ENCODE measurements around the gene MAP1S.
A peak's percentile ranks its signal among the peaks of the same experiment; 100 is the strongest.

MAP1S gene, protein sequence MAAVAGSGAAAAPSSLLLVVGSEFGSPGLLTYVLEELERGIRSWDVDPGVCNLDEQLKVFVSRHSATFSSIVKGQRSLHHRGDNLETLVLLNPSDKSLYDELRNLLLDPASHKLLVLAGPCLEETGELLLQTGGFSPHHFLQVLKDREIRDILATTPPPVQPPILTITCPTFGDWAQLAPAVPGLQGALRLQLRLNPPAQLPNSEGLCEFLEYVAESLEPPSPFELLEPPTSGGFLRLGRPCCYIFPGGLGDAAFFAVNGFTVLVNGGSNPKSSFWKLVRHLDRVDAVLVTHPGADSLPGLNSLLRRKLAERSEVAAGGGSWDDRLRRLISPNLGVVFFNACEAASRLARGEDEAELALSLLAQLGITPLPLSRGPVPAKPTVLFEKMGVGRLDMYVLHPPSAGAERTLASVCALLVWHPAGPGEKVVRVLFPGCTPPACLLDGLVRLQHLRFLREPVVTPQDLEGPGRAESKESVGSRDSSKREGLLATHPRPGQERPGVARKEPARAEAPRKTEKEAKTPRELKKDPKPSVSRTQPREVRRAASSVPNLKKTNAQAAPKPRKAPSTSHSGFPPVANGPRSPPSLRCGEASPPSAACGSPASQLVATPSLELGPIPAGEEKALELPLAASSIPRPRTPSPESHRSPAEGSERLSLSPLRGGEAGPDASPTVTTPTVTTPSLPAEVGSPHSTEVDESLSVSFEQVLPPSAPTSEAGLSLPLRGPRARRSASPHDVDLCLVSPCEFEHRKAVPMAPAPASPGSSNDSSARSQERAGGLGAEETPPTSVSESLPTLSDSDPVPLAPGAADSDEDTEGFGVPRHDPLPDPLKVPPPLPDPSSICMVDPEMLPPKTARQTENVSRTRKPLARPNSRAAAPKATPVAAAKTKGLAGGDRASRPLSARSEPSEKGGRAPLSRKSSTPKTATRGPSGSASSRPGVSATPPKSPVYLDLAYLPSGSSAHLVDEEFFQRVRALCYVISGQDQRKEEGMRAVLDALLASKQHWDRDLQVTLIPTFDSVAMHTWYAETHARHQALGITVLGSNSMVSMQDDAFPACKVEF

DNA sequence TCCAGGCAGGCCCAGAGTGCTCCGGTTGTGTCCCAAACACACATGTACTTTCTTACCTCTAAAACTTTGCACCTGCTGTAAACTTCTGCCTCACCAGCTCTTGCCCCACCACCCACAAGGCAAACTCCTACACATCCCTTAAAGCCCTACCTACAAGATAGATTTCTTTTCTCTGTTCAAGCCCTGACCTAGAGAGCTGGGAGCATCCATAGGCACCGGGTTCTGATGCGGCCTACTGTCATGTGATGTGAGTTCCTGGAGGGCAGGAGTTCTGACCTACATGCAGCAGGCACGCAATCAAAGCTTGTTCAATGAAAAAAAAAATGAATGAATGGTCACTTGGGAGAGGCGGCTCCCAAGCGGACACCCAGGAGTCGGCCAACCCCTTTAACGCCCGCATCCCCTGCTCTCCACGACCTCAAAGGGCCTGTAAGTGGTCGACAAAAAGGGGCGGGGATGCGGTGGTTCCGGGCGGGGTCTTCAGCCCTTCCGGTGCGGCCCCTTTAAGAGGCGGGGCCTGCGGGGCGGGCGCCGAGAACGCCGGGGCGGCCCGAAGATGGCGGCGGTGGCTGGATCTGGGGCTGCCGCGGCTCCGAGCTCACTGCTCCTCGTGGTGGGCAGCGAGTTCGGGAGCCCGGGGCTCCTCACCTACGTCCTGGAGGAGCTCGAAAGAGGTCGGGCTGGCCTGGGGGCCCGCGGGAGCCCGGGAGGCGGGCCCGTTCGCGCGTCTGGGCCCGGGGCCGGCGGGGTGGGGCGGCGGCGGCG, at the start of gene MAP1S:
Gene MAP1S, plus strand, starts transcription at position 534 of the 765 bp plus-strand sequence. Its CDS starts 23 bp downstream, at position 557.
- DNase-seq: peak; percentile 62

DNA sequence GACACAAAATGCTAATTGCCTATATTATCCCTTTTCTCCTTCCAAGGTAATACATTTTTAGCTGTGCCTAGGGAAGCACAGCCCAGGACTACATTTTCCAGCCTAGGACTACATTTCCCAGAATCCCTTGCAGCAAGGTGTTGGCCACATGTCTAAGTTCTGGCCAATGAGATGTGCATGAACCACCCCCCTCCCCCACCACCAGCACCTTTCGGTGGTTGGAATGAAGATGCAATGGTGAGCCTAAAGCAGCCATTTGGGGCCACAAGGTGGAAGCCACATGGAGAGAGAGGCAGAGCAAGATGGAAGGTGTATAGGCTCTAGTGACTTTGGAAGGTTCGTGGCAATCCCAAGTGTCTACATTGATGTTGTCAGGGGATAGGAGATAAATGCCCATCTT, 47.4 kb upstream of the MAP1S start:
- peak; percentile 28 for DNase-seq

DNA sequence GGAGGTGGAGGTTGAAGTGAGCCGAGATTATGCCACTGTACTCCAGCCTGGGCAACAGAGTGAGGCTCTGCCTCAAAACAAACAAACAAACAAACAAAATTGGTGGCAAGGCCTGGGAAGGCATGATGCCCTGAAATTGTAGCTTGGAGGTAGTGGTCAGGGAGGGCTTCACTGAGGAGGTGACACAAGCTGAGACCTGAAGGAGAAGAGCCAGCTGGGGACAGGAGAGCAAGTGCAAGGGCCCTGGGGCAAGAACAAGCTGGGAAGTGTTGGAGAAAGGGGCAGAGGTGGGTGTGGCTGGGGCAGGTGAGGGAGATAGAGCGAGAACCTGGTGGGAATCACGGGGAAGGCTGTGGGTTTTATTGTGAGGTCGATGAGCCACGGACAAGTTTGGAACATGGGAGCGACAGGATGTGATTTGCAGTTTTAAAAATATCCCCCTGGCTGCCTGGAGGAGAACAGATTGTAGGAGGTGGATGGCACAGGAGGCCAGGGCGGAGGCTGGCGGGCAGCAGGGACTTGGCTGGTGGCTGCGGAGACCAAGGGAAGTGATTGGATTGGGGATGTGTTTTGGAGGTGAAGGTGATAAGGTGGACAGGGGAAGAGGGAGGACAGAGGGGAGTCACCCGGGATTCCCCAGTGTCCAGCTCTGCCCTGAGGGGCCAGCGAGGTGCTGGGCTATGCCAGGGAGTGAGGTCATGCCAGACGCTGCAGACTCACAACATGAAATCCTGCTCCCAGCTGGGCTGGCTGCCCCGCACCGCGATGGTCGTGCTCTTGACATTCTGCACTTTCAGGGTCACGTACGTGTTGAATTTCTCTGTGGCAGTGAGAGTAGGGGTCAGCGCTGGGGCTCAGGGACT, 45.1 kb upstream of the MAP1S start:
- DNase-seq: no peak

DNA sequence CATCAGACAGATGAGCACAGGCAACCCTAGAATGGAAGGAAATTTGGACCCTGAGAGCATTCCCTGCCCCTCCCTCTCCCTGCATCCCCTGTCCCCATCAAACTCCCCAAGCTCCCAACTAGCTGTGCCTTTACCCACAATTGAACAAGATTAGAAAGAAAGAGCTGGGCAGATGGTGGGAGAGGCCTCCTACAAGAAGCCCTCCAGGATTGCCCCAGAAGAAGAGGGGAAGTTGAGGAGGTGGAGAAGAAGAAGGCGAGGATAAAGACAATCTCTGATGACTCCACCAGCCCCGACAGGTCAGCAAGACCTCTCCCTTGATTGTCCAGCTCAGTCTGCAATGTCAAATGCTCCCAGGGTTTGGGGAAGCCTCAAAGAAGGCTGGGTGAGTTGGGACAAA, 43.0 kb upstream of the MAP1S start:
- no peak for DNase-seq

DNA sequence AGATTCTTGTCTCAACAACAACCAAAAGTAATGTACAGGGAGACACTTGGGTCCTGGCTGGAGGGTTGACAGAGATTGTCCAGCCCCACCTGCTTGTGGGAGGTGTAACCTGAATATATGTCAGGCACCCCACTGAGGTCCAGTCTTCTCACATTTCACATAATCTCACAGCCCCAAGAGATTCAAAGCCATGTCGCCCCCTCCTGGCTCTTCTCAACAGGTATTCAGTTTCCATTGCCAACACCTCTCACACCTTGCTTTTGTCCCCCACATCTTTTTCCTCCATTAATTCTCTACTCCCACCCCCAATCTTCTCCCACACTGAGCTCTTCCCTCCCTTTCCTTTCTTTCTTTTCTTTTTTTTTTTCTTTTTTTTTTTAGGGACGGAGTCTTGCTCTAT, 42.3 kb upstream of the MAP1S start:
- no peak for DNase-seq

DNA sequence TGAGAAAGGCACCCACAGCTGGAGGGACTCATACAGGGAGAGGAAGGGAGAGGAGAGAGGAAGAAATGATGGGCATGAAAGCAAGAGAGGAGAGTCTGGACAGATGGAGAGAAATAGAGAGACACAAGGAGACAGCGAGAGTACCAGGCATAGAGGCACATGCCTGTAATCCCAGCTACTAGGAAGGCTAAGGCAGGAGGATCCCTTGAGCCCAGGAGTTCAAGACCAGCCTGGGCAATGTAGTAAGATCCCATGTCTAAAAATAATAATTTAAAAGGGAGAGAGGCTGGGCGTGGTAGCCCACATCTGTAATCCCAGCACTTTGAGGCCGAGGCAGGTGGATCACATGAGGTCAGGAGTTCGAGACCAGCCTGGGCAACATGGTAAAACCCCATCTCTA, 40.4 kb upstream of the MAP1S start:
- DNase-seq: no peak

DNA sequence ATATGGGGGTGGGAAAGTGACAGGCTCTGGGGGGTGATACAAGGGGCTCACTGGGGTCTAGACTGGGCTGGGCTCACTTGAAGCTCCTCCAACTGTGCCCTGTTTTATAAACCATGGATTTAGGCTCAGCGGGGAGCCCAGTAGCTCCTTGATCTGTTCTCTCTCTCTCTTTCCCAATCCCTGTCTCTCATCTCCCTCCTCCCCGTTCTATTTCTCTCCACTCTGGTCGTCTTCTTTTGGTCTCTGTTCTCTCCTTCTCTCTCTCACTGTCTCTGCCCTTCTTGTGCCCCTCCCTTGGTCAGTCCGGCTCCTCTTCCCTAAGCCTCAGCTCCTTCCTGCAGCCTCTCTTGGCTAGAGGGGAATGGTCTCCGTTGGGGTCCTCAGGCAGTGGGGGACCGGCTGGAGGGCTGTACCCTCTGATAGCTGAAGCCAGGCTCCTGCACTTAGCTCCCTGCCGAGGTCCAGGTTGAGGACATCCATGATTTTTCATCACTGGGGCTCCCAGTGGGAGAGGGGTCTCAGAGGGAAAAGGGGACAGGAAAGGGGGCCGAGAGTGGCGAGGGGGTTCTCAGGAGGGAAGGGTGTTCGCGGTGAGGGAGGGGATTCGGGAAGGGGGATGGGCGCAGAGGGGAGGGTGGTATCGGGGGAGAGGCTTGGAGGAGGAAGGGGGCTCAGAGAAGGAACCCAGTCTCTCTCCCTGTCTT, 39.6 kb upstream of the MAP1S start:
- DNase-seq: no peak

DNA sequence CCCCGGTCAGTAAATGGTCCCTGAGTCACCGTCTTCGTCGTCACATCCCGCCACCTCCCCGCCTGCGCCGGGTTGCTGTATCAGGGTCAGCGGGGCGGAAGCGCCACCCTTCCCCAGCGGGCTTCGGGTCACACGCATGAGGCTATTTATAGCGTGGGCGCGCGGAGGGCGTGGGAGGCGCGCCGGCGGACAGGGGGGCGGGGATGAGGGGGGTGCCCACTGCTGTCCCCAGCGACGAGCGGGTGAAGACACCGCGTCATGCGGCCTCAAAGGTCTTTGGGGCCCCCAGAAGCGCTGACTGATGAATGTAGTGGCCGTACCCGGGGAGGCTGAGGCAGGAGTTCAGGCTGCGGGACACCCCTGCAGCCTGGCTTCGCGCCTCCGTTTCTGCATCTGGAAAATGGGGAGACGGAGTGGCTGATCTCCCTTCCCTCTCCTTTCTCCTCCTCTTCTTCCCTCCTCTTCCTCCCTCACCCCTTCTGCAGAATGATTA, 39.0 kb upstream of the MAP1S start:
- peak; percentile 68 for DNase-seq

DNA sequence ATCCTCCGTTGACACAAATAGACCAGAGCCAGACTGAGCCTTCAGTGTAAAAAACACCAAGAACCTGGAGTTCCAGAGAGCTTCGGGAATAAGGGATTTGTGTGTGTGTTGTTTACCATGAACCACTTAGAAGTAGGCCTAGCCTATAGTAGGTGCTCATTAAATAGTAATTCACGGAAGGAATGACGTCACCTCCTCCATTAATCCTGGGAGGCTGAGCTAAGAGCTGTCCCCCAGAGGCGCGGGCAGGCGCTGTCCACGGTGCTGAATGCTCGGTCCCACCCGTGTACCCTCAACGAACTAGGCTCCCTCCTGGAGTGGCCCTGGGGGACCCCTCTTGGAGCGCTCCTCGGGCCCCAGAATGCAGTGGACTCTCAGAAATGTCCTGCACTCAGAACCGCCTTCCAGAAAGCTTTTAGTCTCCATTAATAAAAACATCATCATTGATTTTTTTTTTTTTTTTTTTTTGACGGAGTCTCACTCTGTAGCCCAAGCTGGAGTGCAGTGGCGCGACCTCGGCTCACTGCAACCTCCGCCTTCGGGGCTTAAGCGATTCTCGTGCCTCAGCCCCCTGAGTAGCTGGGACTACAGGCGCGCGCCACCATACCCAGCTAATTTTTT, 37.7 kb upstream of the MAP1S start:
- peak; percentile 20 for DNase-seq

DNA sequence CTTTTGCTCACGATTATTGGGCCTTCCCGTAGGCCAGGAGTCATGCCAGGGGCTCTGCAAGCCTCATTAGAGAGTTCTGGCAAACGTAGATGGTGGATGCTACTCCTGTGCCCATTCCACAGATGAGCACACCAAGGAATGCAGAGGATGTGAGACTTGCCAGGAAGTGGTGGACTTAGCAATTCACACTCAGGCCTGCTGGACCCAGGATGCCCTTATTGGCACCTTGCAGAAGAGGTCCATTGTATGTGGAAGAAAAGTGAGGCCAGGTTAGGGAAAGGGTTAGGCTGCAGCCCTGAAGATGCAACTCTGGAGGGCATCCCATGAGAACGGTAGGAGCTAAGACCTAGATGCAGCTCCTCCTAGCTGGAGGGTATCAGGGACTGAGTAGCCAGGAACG, 37.0 kb upstream of the MAP1S start:
- no peak for DNase-seq

DNA sequence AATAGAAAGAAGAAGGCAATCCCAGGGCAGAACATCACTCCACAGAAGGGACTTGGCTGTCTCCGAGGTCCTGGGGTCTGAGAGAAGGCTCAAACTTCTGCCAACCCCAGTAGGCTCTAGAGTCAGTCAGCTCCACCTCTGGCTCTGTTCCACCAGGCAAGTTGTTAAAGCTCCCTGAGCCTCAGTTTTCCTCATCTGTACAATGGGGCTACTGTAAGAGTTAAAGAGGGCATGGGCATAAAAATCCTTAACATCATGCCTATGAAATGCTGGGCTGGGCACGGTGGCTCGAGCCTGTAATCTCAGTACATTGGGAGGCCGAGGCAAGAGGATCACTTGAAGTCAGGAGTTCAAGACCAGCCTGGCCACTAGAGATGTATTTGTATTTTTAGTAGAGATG, 36.2 kb upstream of the MAP1S start:
- no peak for DNase-seq

DNA sequence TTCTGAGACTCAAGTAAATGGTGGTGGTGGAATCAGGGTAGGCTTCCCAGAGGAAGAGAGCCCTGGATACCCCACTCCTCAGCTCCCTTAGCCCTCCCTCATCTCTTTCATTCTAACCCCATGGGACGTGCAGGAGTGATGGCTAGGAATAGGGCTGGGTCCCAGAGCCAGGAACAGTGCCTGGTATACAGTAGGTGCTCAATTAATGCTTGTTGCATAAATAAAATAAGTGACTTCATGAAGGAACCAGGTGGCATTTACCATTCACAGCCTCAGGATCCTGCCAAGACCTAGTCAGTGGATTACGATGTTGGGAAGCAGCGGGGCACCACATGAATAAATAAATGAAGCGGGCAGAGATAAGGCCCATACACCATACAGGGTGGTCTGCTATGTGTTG, 35.0 kb upstream of the MAP1S start:
- no peak for DNase-seq

DNA sequence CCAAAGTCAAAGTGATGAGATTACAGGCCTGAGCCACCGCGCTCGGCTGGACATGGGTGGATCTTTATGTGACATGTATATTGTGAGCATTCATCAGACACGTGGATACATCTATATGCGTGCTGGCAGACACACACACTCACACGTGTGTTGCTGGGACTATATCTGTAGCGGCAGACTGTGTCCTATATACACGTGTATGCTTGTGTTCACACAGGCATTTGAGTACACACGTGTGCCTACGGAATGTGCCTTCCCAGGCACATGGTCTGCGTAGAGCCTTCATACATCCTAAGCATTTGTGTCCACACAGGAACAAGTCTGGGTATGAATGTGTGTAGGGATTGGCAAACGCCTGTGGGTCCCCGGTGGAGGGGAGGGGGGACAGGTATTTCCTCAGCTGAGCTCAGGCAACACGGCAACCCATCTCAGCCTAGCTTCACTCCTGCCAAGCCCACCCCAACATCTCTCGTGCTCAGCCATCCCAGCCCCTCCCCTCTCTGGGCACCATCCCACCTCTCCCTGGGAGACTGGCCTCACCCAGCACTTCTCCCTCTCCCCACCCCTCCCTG, 33.7 kb upstream of the MAP1S start:
- no peak for DNase-seq

DNA sequence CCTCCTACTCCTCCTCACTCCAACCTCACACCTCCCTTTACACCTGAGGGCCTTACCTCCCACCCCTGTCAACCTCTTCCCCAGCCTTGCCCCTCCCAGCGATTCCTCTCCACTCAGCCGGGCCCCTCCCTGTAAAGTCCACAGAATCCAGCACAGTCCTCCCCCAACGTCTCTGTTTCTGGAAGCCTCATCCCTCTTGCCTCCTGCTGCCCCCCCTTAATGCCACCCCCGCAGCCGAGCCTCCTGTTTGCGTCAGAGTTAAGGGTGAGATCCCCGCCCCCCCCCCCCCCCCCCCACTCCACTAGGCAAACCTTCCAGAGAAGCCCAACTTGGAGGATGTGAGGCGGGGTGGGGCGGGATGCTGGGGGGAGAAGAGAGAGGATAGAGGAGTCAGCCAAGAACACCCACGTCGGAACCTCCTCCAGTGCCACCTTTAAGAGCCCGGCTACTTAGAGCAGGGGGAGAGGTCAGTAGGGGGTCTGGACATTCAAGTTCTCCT, 33.2 kb upstream of the MAP1S start:
- DNase-seq: no peak

DNA sequence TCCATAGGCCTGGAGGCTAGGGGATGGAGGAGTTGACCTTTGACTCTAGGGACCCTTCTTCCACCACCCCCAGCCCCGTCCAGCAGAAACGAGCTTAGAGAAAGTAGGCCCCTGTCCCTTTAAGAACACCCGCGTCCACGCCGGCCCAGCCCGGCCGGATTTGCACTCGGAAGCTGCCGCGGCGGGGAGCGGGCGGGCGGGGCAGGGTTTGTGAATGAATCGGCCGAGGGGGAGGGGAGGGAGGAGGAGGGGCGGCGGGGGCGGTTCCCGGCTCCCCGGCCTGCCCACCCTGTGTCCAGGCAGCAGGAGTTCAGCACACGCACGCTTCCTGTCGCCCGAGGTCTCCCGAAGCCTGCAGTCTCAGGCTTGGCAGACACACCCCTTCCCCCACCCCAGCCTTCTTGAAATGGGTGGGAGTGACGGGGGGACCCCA, 32.7 kb upstream of the MAP1S start:
- DNase-seq: no peak

DNA sequence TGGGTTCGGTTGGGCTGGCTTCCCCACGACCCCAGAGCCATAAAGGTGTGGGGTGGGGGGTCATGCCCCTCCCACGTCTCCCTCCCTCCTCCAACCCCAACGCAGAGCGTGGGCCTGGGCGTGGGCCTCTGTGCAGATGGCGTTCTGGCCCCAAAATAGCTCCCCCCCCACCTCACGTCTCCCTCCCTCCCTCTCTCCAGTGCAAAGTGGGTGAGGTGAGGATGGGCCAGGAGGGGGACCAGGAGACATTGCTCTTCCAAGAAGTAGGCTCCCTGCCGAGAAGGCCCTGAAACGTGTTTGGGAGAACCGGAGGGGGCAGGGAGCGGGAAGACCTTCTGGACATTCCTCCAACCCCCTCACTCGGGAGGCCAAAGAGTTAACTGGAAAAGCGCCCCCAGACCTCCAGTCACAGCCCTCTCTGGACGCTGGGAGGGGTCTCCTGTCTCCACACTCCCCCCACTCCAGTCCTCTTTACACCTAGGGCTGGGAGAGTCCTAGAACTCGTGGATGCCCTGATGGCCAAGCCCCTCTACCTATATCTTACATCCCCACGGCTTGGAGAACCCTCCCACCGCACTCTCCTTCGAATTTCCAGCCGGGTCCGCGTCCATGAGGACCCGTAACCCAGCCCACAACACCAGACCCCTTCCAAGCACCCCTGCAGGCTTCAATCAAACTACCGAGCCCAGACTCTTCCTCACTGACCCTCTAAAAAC, 32.0 kb upstream of the MAP1S start:
- DNase-seq: no peak

DNA sequence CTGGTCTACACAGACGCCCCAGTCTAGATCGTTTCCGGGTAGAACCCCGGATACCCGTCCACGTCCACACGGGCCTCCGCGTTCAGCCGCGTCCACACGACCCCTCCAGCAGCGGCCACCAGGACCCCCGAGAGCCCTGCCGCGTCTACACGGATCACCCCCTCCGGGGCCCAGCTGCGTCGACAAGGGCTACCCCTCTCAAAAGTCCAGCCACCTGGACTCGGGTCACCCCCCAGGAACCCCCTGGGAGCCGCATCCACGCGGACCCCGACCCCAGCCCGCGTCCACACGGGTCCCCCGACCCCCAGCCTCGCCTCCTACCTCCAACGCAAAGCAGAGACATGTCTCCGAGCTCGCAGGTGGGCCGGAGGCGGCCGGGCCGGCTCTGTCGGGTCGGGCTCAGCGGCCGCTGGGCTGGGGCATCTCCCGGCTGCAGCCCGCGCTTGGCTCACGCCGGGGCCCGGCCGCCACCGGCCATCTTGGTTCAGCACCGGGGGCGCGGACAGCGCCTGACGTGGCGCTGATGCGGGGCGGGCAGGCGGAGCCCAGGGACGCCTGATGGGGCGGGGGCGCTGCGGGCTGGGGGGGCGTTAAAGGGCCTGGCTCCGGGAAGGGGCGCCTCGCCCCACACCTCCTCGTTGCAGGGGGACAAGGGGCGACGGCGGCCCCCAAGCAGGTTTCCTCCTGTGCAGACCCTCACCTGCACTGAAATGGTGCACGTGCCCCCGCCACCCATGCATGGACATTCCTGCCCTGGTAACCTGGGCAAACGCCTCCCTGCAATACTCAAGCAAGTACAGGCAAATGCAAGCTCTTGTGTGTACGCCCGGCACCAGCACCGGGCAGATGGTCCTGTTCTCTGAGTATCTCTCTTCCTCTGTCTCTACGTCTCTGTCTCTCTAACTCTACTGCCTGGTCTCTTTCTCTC, 31.2 kb upstream of the MAP1S start, which contains the start of gene UNC13A:
Gene UNC13A, minus strand, starts transcription at position 498 of the 928 bp plus-strand sequence. Its CDS starts 155 bp downstream, at position 343.
- DNase-seq: peak; percentile 26

All from CD4-positive, alpha-beta T cell treated with Interleukin-17A for 1 hour (primary cell).